ENCODE results near the gene OIT3.

Gene OIT3

GRCh38 chr10:72953687-72954086, 60.1 kb downstream of the OIT3 start:
- peak; percentile 70 for DNase-seq

- peak; percentile 58 for DNase-seq
Observed at GRCh38 chr10:72954230-72954595, 60.7 kb downstream of the OIT3 start.

DNA sequence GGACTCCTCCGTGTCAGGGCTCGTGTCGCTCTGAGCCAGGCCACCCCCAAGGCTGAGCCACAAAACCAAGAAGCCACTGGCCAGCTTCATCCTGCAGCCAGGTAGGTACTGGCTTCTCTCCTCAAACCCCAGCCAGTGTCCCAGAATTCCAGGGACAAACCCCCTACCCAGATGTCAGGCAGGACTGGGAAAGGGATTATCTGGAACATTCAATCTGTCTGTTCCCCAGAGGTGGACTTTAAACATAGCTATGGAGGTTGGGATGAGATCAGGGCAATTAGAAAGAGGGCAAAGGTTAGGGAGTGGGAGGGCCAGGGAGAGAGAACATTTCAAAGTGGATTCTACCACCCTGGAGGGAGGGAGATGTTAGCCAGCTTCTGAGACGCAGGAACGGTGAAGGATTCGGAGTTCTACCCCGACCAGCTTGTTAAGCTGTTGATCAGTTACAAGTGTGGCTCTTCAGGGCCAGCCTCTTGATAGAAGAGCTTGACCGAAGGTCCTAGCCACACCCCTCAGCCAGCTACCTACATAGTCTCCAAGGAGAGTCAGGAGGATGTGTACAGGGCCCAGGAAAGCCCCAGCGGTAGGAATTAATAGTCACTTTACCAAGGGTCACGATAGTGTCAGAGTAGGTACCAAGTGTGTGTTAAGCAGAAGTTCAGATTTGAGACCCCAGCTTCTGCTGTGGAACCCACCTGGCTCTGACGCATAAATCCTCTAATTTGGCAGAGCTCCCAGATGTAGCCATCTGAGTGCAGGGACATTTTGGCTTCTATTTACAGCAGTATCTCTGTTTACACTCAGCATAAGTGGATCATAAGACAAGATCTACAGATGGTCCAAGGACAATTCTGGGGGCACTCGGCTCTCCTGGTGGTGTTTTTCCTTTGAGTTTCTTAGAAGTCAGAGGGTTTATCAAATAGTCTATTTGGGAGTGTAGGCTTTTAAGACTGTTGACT, 61.3 kb downstream of the OIT3 start, which contains the start of gene PLA2G12B:
Gene PLA2G12B, minus strand, starts transcription at position 211 of the 959 bp plus-strand sequence. Its CDS starts 121 bp downstream, at position 90.
- DNase-seq = peak; percentile 86

DNA sequence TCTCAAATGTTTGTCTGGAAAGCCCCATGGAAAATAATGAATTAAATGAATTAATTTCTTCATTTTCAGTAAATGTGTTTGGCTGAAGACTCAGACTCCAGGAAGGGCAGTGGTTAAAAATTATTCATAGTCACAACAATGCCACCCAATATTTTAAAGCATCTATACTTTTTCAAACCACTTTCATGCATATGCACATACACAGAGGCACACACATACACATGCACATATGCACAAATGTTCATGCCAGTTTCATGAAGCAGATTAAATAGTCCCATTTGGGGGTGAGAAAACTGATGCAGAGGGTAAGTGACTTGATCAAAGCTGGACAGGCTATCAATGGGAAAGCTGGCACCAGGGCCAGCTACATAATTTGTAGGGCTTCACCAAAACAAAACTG, 62.5 kb downstream of the OIT3 start:
- DNase-seq = no peak

GRCh38 chr10:72976886-72977285, 83.3 kb downstream of the OIT3 start:
- DNase-seq = no peak

- no peak for DNase-seq
Observed at GRCh38 chr10:72979709-72980108, 86.2 kb downstream of the OIT3 start.

- no peak for DNase-seq
Observed at GRCh38 chr10:72980348-72980747, 86.8 kb downstream of the OIT3 start.

GRCh38 chr10:72981028-72981881, 87.7 kb downstream of the OIT3 start:
- DNase-seq = no peak

GRCh38 chr10:72981882-72982529, 88.5 kb downstream of the OIT3 start:
- DNase-seq = peak; percentile 26
